Skeletal muscle cell (primary cell): ENCODE data around the gene MACROD2.
"Not testable (repeated sequence)": the region's sequence is repeated elsewhere in the genome, so short reads cannot be mapped to it uniquely, and the experiment has no call there.

Experiments used
- DNase-seq: peaks from one replicate; pipeline ENCODE4 v3.0.0-alpha.2; 2010; ENCODE audit warnings: low read depth
- H3K4me3 ChIP-seq: 2 replicates; pipeline ENCODE4 v1.5.1; 2011; ENCODE audit warnings: low read depth, mild to moderate bottlenecking, control low read depth, low read length, moderate library complexity

Gene MACROD2

DNA sequence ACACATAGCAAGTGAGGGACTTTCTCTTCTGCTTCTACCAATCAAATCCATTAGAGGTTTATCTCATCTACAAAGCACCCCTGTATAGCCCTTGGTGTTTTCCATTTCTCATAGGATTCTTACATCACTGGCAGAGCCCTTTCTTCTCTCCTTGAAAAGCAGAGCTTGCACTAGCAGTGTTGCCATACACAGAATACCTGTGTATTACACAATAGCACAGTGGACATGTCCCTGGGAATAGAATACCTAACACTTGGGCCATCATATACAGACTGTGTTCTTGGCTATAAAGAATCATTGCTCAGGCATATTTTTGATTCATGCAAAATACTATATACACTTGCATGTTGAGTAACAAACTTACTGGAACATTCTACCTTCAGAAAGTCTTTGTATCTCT lies 1996.0 kb downstream of the MACROD2 start:
- no peak overlapping the region for H3K4me3 ChIP-seq
- DNase-seq: no peak

GRCh38 chr20:15992564-15992963 lies 1997.2 kb downstream of the MACROD2 start:
- DNase-seq: no peak
- H3K4me3 ChIP-seq: no peak overlapping the region

- H3K4me3 ChIP-seq: no peak overlapping the region
- no peak for DNase-seq
These were observed 2004.8 kb downstream of the MACROD2 start for GRCh38 chr20:16000112-16000511.

DNA sequence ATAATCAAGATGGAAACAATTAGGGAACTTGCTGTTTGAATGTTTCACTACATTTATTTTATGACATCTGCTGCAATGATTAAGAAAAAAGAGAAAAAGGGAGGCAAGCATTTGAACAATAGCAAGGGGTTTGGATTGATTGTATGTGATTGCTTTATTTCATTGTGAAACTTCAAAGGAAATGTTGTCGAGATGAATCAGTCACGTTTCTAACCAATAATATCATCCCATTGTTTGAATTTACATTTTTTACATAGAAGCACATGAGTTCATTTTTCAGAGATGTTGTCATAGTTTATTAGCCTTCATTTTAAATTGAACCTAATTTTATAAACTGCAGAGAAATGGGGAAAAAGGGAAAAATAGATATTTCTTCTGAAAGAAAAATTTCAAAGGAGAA lies 2006.0 kb downstream of the MACROD2 start:
- no peak overlapping the region for H3K4me3 ChIP-seq
- no peak for DNase-seq

DNA sequence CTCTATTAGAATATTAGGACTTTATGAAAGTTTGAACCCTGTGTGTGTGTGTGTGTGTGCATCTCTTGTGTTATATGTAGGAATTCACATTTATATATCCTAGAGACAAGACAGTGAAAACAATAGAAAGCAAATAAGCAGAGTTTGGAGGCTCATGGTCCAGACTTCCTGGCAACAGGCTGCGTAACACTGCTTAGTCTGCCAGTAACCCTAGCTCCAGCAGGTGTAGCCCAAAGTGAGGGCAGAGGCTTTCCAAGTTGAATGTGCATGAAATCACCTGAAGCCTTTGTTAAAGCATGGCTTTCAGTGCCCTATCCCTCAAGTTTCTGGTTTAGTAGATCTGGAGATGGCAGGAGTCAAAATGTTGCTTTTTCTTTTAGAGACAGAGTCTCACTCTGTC lies 2008.0 kb downstream of the MACROD2 start:
- H3K4me3 ChIP-seq: no peak overlapping the region
- DNase-seq: no peak

GRCh38 chr20:16004108-16004854 lies 2009.0 kb downstream of the MACROD2 start:
- DNase-seq: no peak
- H3K4me3 ChIP-seq: no peak overlapping the region

DNA sequence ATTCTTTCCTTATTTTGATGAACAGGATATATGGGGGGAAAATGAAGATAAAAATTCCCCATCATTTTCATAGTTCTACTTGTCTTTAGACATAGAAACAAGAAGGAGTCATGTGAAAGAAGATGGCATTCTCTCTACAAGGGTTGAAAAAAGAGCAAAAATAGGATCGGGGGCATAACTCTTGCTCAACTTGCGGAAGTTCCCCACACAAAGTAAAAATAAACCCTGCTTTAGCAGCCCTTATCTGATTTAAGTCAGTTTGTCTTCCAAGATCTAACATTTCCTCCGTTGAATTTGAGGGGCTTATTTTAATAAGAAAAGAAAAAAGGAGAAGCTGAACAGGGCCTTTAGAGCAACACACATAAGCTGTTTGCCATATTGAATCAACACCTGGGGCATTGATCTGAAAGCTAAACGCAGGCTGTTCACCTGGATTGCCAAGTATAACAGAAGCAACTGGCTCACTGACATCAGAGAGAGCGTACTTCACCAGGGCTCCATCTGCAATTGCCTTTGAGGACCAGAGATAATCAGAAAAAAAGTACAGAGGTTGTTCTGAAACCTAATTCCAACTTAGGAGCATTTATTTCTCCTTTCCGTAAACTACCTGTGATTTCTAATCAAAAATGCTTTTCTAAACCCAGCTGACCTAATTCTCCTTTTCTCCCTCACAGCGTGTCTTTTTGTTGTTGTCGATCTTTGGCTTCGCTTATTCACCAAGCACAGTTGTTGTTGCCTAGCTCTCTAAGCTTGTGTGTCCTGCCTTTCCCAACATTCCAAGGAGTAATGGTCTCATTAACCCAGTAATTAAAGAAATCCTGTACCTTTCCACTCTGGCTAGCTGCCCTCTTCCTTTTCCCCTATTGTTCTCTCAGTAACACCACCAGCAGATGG lies 2010.0 kb downstream of the MACROD2 start:
- H3K4me3 ChIP-seq: no peak overlapping the region
- no peak for DNase-seq

GRCh38 chr20:16005915-16006493 lies 2010.7 kb downstream of the MACROD2 start:
- DNase-seq: no peak
- no peak overlapping the region for H3K4me3 ChIP-seq

GRCh38 chr20:16007164-16007563 lies 2011.8 kb downstream of the MACROD2 start:
- no peak for DNase-seq
- H3K4me3 ChIP-seq: no peak overlapping the region

GRCh38 chr20:16007962-16008361 lies 2012.6 kb downstream of the MACROD2 start:
- H3K4me3 ChIP-seq: no peak overlapping the region
- DNase-seq: no peak

- no peak for DNase-seq
- H3K4me3 ChIP-seq: no peak overlapping the region
These were observed 2015.7 kb downstream of the MACROD2 start for GRCh38 chr20:16011056-16011455.

DNA sequence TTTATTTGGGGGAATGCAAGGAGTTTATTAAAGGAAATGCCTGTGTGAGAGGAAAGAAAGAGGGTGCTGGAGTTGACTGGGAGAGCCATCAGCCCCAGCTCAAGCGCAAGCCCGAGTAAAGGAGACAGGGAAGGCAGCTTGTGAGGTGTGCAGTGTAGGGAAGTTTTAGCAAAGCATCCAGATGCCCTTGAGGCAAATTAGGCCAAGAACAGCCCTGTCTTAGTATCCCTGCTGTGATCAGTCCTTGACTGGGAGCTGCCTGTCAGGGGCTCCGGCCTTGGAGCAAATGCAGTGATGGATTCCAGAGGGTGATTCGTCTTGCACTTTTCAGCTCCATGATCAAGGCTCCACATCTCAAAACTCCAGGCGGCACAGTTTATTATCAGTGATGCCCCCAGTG lies 2016.2 kb downstream of the MACROD2 start:
- DNase-seq: no peak
- H3K4me3 ChIP-seq: no peak overlapping the region

- DNase-seq, H3K4me3 ChIP-seq: not testable (repeated sequence)
These were observed 2017.6 kb downstream of the MACROD2 start for GRCh38 chr20:16012934-16013333.

DNA sequence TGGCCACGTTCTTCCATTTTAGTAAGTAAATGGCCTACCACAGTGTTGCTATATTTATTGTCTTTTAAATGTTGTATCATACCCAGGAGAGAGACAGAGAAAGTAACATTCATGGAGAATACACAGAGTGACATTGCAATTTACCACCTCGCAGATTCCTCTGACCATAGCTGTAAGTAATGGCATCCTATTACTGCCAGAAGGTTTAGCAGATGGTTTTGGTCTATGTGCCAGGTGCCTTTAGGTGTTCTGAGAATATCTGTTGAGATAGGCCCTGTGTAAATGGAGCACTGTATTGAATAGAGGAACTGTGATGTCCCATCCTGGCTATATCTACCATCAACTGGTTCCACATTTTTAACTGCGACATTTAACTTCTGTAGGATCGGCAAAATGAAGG lies 2018.3 kb downstream of the MACROD2 start:
- H3K4me3 ChIP-seq: no peak overlapping the region
- DNase-seq: no peak

- DNase-seq: no peak
- no peak overlapping the region for H3K4me3 ChIP-seq
These were observed 2019.1 kb downstream of the MACROD2 start for GRCh38 chr20:16014436-16014835.

DNA sequence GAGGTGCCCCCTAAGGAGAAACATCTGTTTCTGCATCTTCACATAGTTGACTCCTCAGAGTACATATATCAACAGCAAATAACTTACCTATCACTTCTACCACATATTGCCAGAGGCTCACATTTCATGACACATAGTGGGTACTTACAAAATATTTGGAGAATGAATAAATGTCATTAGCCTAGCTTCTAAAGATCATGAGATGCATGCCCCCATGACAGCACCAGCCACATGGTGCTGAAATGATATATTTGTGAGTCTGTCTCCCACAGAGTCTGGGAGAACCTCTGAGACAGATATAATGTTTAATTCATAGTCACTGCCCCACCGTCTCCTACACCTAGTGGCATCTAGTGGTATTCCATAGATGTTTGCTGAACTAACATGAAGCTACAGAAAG lies 2022.3 kb downstream of the MACROD2 start:
- DNase-seq: no peak
- H3K4me3 ChIP-seq: no peak overlapping the region

DNA sequence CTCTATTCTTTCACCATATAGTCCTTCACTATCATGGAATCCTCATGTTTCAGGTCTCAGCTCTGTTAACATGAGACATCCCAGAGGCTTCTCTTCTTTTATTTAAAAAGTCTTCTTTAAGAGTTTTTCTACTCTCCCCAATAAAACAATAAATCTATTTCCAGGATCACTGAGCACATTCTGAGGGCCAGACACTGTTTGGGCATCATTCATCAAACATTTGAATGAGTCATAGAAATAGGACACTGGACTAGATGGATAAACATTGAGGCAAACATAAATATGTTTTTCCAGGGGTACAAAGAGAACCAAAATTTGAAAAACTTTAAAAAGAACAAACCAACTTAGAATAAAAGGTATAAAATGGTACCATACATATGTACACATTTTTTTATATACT lies 2023.6 kb downstream of the MACROD2 start:
- no peak overlapping the region for H3K4me3 ChIP-seq
- DNase-seq: no peak

GRCh38 chr20:16020971-16021370 lies 2025.7 kb downstream of the MACROD2 start:
- no peak overlapping the region for H3K4me3 ChIP-seq
- DNase-seq: peak; percentile 22

DNA sequence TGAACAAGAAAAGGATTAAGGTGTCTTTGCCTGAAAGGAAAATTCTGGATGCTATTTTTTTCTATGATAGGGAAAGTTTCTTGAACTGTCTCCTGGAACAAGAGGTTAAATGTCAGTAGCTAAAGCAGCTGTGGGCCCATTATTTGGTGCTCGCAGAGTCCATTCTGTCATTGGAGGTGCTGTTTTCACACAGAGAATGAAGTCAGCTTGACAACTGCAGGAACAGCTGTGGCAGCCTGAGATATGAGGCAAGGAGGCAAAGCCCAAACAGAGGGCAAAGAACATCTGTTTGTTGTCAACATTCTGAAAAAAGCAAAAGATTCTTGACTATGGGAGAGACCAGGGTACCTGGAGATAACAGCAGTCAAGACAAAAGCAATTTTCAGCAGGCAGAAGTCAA lies 2029.8 kb downstream of the MACROD2 start:
- H3K4me3 ChIP-seq: no peak overlapping the region
- peak; percentile 39 for DNase-seq

- no peak for DNase-seq
- no peak overlapping the region for H3K4me3 ChIP-seq
These were observed 2032.4 kb downstream of the MACROD2 start for GRCh38 chr20:16027686-16028085.
